NCI-H345 treated with DMSO at 0.1 percent for 48 hours (cell line): ENCODE data around the gene MRNIP.
"Not testable (repeated sequence)": the region's sequence is repeated elsewhere in the genome, so short reads cannot be mapped to it uniquely, and the experiment has no call there.

ENCODE experiments used
- DNase-seq: peaks from one replicate; lab custom pipeline; 2025; ENCODE audit not compliant: unreplicated experiment; lab: John Stamatoyannopoulos, UW

MRNIP gene

DNA sequence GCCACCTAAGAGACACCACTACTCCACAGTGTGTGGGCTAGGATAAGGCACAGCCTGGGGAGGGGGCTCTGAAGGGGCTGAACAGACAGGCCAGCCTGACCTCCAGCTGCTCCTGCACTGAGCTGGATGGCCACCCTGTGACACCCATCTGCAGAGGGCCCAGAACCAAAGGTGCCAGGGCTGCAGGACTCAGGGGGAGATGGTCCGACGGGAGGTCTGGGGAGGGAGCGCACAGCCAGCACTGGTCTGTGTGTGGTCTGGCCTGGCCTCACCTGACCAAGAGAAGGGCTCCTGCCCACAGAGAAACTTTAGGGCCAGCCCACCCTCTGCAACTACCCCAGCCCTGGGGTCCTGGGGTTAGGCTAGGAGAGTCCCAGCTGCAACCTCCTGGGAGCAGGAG is 64.0 kb downstream of the MRNIP start:
- no peak for DNase-seq

DNA sequence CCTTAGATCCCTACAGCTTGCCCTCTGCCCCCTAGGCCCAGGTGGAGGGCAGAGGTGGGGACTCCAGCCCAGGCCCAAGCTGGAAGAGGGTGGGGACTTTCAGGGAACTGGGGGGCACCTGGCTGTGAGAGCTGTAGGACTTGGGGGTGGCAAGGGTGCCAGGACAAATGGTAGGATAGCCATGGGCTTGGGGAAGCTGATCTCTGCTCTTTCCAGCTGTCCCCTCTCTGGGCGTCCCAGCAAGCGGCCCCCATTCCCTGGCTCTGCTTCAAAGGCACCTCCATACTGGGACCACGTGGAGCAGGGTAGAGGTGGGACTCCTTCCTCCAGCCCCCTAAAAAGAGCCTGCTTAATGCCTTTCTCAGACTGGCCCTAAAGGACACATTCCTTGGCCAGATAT is 64.4 kb downstream of the MRNIP start:
- DNase-seq, result no peak

- no peak for DNase-seq
Measured at GRCh38 chr5:179793468-179794139, 65.0 kb downstream of the MRNIP start, which contains the start of gene LTC4S. LTC4S (plus strand) TSS chr5:179793986; CDS start chr5:179794081, 95 bp downstream.

GRCh38 chr5:179792612-179793467 is 65.8 kb downstream of the MRNIP start:
- no peak for DNase-seq

GRCh38 chr5:179791881-179792611 is 66.6 kb downstream of the MRNIP start:
- no peak for DNase-seq

DNA sequence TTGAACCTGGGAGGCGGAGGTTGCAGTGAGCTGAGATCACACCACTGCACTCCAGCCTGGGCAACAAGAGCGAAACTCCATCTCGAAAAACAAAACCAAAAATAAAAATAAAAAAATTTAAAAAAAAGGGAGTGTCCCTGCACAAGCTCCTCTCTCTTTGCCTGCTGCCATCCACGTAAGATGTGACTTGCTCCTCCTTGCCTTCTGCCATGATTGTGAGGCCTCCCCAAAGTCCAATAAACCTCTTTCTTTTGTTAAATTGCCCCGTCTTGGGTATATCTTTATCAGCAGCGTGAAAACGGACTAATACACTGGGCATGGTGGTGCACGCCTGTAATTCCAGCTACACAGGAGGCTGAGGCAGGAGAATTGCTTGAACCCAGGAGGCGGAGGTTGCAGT is 69.3 kb downstream of the MRNIP start:
- DNase-seq, result not testable (repeated sequence)

- DNase-seq, result no peak
Measured at GRCh38 chr5:179788193-179788854, 70.3 kb downstream of the MRNIP start.
